H1 (cell line): ENCODE measurements around the gene CEACAM1. TPM values are rescaled to one million over a fixed set of nuclear protein-coding genes. Genes with fewer than 3 reads are reported as not detected.

Experiments used
- CTCF ChIA-PET: fragments of 300-600 bp; sonication (Branson Sonifier 250); formaldehyde crosslinking; loops from one replicate; lab custom pipeline; 2021; ENCODE audit not compliant: partially characterized antibody; lab: Charles Lee
- POLR2A ChIA-PET: fragments of 300-600 bp; sonication (Branson Sonifier 250); formaldehyde crosslinking; loops from one replicate; lab custom pipeline; 2021; ENCODE audit warnings: inconsistent platforms; ENCODE audit not compliant: partially characterized antibody; lab: Charles Lee
- DNase-seq, 2 experiments: peaks; one replicate each; pipeline versions ENCODE4 v3.0.0 to v3.0.0-alpha.2; 2010 to 2022; ENCODE audit warnings: low spot score in 2 of 2, low read depth in 1 of 2, mixed read lengths in 1 of 2
- FAIRE-seq: peaks from 2 replicates; lab custom pipeline; 2011; peaks lifted over from hg19 to GRCh38; lab: Jason Lieb, UNC
- H2AFZ ChIP-seq: 2 replicates; pipeline ENCODE4 v1.8.1; 2012; ENCODE audit warnings: low read length, inconsistent platforms
- H2AK5ac ChIP-seq: 2 replicates; pipeline ENCODE4 v1.6.1; 2013; ENCODE audit warnings: low read depth, low read length
- H2BK120ac ChIP-seq: replicated peaks from 2 replicates; pipeline ENCODE3; 2013; ENCODE audit warnings: low read depth, low read length, inconsistent platforms
- H2BK12ac ChIP-seq: 2 replicates; pipeline ENCODE4 v1.6.1; 2013; ENCODE audit warnings: low read depth, low read length
- H2BK15ac ChIP-seq: 2 replicates; pipeline ENCODE4 v1.6.1; 2013; ENCODE audit warnings: low read length
- H2BK20ac ChIP-seq: 2 replicates; pipeline ENCODE4 v1.6.1; 2013; ENCODE audit warnings: low read length
- H2BK5ac ChIP-seq: 2 replicates; pipeline ENCODE4 v1.6.1; 2013; ENCODE audit warnings: low read depth, low read length
- H3K14ac ChIP-seq: 2 replicates; pipeline ENCODE4 v1.6.1; 2013; ENCODE audit warnings: inconsistent platforms; ENCODE audit not compliant: insufficient read length
- H3K18ac ChIP-seq: 2 replicates; pipeline ENCODE4 v1.6.1; 2013; ENCODE audit warnings: low read length; ENCODE audit errors: extremely low read depth
- H3K23ac ChIP-seq: 2 replicates; pipeline ENCODE4 v1.6.1; 2013; ENCODE audit warnings: inconsistent platforms; ENCODE audit not compliant: insufficient read length
- H3K23me2 ChIP-seq: 2 replicates; pipeline ENCODE4 v1.6.1; 2013; ENCODE audit warnings: low read depth, low read length
- H3K27ac ChIP-seq: 2 replicates; pipeline ENCODE4 v1.6.1; 2011; ENCODE audit warnings: low read depth, low read length, inconsistent platforms
- H3K27me3 ChIP-seq, 4 experiments: replicated peaks in 1 of 4; 1 replicate in 1 of 4; 2 replicates in 3 of 4; pipeline versions ENCODE4 v1.6.1 to v1.8.1; 2011 to 2013; ENCODE audit warnings: low read length in 3 of 4, mild to moderate bottlenecking in 3 of 4, inconsistent platforms in 2 of 4, mixed read lengths in 2 of 4, moderate library complexity in 1 of 4; ENCODE audit not compliant: control insufficient read depth in 3 of 4, insufficient read depth in 3 of 4; ENCODE audit errors: extremely low read depth in 1 of 4
- H3K36me3 ChIP-seq, 4 experiments: 2 replicates each; pipeline versions ENCODE4 v1.6.1 to v1.8.1; 2011 to 2013; ENCODE audit warnings: mild to moderate bottlenecking in 4 of 4, low read length in 3 of 4, moderate library complexity in 2 of 4, control low read depth in 1 of 4, inconsistent platforms in 1 of 4; ENCODE audit not compliant: insufficient read depth in 4 of 4, control insufficient read depth in 2 of 4
- H3K4ac ChIP-seq: replicated peaks from 2 replicates; pipeline ENCODE3; 2013; ENCODE audit warnings: low read length, low read depth, mixed read lengths, inconsistent platforms; ENCODE audit not compliant: insufficient read length
- H3K4me1 ChIP-seq, 4 experiments: replicated peaks in 1 of 4; 1 replicate in 1 of 4; 2 replicates in 3 of 4; pipeline versions ENCODE4 v1.6.1 to v1.8.1; 2011 to 2013; ENCODE audit warnings: low read length in 3 of 4, inconsistent platforms in 2 of 4, mixed read lengths in 1 of 4; ENCODE audit not compliant: insufficient read depth in 4 of 4, control insufficient read depth in 3 of 4
- H3K4me2 ChIP-seq, 2 experiments: 2 replicates each; pipeline versions ENCODE4 v1.6.1 to v1.8.1; 2011 to 2013; ENCODE audit warnings: low read depth in 2 of 2, low read length in 2 of 2, control low read depth in 1 of 2, inconsistent platforms in 1 of 2, mild to moderate bottlenecking in 1 of 2; ENCODE audit not compliant: insufficient read depth in 1 of 2
- H3K4me3 ChIP-seq, 4 experiments: fragments of 200-600, 300-600 bp in 1 of 4; sonication (generic), shearing (Covaris generic), sonication (Bioruptor Twin) in 1 of 4; 2 replicates each; pipeline versions ENCODE4 v1.5.1 to v1.8.1; 2011 to 2016; ENCODE audit warnings: low read length in 4 of 4, low read depth in 3 of 4, control low read depth in 2 of 4, inconsistent platforms in 2 of 4, mild to moderate bottlenecking in 2 of 4, mixed read lengths in 1 of 4, moderate library complexity in 1 of 4; ENCODE audit not compliant: insufficient read depth in 2 of 4; ENCODE audit errors: extremely low read depth in 1 of 4
- H3K56ac ChIP-seq: replicated peaks from 2 replicates; pipeline ENCODE3; 2013; ENCODE audit warnings: low read depth, mild to moderate bottlenecking, mixed read lengths, low read length, inconsistent platforms; ENCODE audit not compliant: insufficient read length
- H3K79me1 ChIP-seq: 2 replicates; pipeline ENCODE4 v1.6.1; 2013; ENCODE audit warnings: low read depth, low read length, control low read depth
- H3K79me2 ChIP-seq, 2 experiments: 2 replicates each; pipeline versions ENCODE4 v1.6.1 to v1.8.1; 2012 to 2013; ENCODE audit warnings: low read length in 2 of 2, mild to moderate bottlenecking in 2 of 2, inconsistent platforms in 1 of 2; ENCODE audit not compliant: insufficient read depth in 2 of 2, control insufficient read depth in 1 of 2
- H3K9ac ChIP-seq, 4 experiments: replicated peaks in 1 of 4; 1 replicate in 1 of 4; 2 replicates in 3 of 4; pipeline versions ENCODE4 v1.6.1 to v1.8.1; 2011 to 2013; ENCODE audit warnings: low read depth in 3 of 4, low read length in 3 of 4, control low read depth in 2 of 4, mild to moderate bottlenecking in 2 of 4, moderate library complexity in 2 of 4, inconsistent platforms in 1 of 4; ENCODE audit errors: extremely low read depth in 1 of 4
- H3K9me3 ChIP-seq, 2 experiments: 2 replicates each; pipeline versions ENCODE4 v1.6.1 to v1.8.1; 2012 to 2013; ENCODE audit warnings: mild to moderate bottlenecking in 2 of 2, moderate library complexity in 2 of 2, control low read depth in 1 of 2, inconsistent platforms in 1 of 2, low read depth in 1 of 2, low read length in 1 of 2, mixed read lengths in 1 of 2; ENCODE audit not compliant: insufficient read depth in 2 of 2
- H4K20me1 ChIP-seq, 2 experiments: replicated peaks in 1 of 2; 2 replicates each; pipeline versions ENCODE3 to v1.8.1; 2011 to 2013; ENCODE audit warnings: inconsistent platforms in 2 of 2, low read length in 2 of 2, mild to moderate bottlenecking in 1 of 2; ENCODE audit not compliant: insufficient read depth in 2 of 2, control insufficient read depth in 1 of 2
- H4K5ac ChIP-seq: 2 replicates; pipeline ENCODE4 v1.6.1; 2013; ENCODE audit warnings: low read length, low read depth, mixed read lengths, inconsistent platforms; ENCODE audit not compliant: insufficient read length
- H4K8ac ChIP-seq: 2 replicates; pipeline ENCODE4 v1.8.0; 2013; ENCODE audit warnings: mild to moderate bottlenecking, moderate library complexity, low read length, inconsistent platforms; ENCODE audit not compliant: insufficient read depth; ENCODE audit errors: extremely low read depth
- H4K91ac ChIP-seq: replicated peaks from 2 replicates; pipeline ENCODE3; 2013; ENCODE audit warnings: low read length, mixed read lengths, inconsistent platforms; ENCODE audit not compliant: insufficient read length
- EZH2 ChIP-seq: fragments of 200-600 bp; sonication (generic); IDR thresholded peaks from 2 replicates; pipeline ENCODE4 v1.7.1; 2012; ENCODE audit warnings: low read depth, mild to moderate bottlenecking, moderate library complexity, low read length, inconsistent platforms; ENCODE audit not compliant: severe bottlenecking
- WGBS, 2 experiments: shearing (Covaris generic) in 1 of 2; methylation state at CpG; one replicate each; pipeline versions ENCODE4 v1.1.6 to v1.1.7; 2013 to 2015; ENCODE audit warnings: low lambda C conversion rate in 2 of 2, mixed read lengths in 2 of 2, inconsistent platforms in 1 of 2, low coverage in 1 of 2, missing lambda C conversion rate in 1 of 2; ENCODE audit not compliant: insufficient replicate concordance in 2 of 2, insufficient coverage in 1 of 2, insufficient read length in 1 of 2; ENCODE audit errors: extremely low coverage in 1 of 2, missing lambda C conversion rate in 1 of 2; 5-methylcytosine and 5-hydroxymethylcytosine counted together
- polyA plus RNA-seq, 7 experiments: library from polyadenylated mRNA; depleted of rRNA in 3 of 7; stranded (reverse) in 5 of 7; unstranded in 2 of 7; fragments of >200 nt in 5 of 7; fragments of 200-250 nt in 2 of 7; gene quantifications; 1 replicate in 5 of 7; 2 replicates in 1 of 7; 4 replicates in 1 of 7; pipeline versions ENCODE4 v1.2.1 to v1.2.3, GENCODE V29; 2011 to 2013; ENCODE audit warnings: missing spikeins in 2 of 7, mixed read lengths in 2 of 7
- total RNA-seq: library from RNA; stranded (reverse); fragmentation: NEBNext Ultra II Directional; extraction: Animal tissue kit (Norgen Biotek cat#: 25700); gene quantifications from 2 replicates; pipeline ENCODE4 v1.2.1, GENCODE V29; 2021

CEACAM1 gene
- total and polyA plus RNA-seq, 2 of the 8 experiments (the other 6 are each of a cell fraction or from before 2014, with no cell fraction given) = 1.8 to 3.6 TPM

- H2BK5ac ChIP-seq = no peak overlapping the region
- H2AFZ ChIP-seq = no peak overlapping the region
- H3K79me2 ChIP-seq = no peaks in the 10 kb centered on the region
- no peak overlapping the region for H3K4me3 ChIP-seq
- WGBS, 2 experiments = 98% methylated on average over 2 of the region's 2 CpGs; no CpG with 5 or more reads in 1 of the 2 experiments
- H3K4ac ChIP-seq = peak overlapping the region; percentile 61
- no peak overlapping the region for H2BK15ac ChIP-seq
- no peaks in the 10 kb centered on the region for H3K79me1 ChIP-seq
- no peak overlapping the region for H3K18ac ChIP-seq
- H2BK120ac ChIP-seq = no peak overlapping the region
- no peak overlapping the region for H3K9ac ChIP-seq
- no peak overlapping the region for H3K4me2 ChIP-seq
- H3K23ac ChIP-seq = no peak overlapping the region
- no peak overlapping the region for H4K8ac ChIP-seq
- no peak for DNase-seq
- no peak overlapping the region for H2BK20ac ChIP-seq
- H3K56ac ChIP-seq = no peak overlapping the region
- CTCF ChIA-PET = interaction anchor here (0.6 to 0.8 kb wide), 2 partner anchors 46 to 58 kb away, joined by 3 read pairs; no protein-coding TSS in a partner anchor
- no peak overlapping the region for H3K14ac ChIP-seq
- H2AK5ac ChIP-seq = no peak overlapping the region
- H3K23me2 ChIP-seq = no peaks in the 10 kb centered on the region
- POLR2A ChIA-PET = interaction anchor here (0.5 kb wide), 1 partner anchor 1227 kb away, joined by 3 read pairs; no protein-coding TSS in a partner anchor
- no peaks in the 10 kb centered on the region for H3K9me3 ChIP-seq
- no peak overlapping the region for H4K91ac ChIP-seq
- no peak for TF ChIP-seq EZH2
- H4K5ac ChIP-seq = no peak overlapping the region
- H4K20me1 ChIP-seq = no peaks in the 10 kb centered on the region
- no peak for FAIRE-seq
- H3K27me3 ChIP-seq = no peaks in the 10 kb centered on the region; a peak in 2 of 7 replicates
- H2BK12ac ChIP-seq = no peak overlapping the region
- peaks cover 2 to 7% (median 4%) of the 10 kb centered on the region in 4 experiments for H3K4me1 ChIP-seq
- no peaks in the 10 kb centered on the region for H3K36me3 ChIP-seq
- H3K27ac ChIP-seq = no peak overlapping the region
Measured at GRCh38 chr19:42496460-42497133, 31.7 kb downstream of the CEACAM1 start.
